Measurements from ENCODE around the gene LRRC45. TPM values are rescaled to one million over a fixed set of nuclear protein-coding genes. Genes with fewer than 3 reads are reported as not detected.

LRRC45 gene
- total RNA-seq, 1 experiment from 2014 or later = 34.3 TPM

DNA sequence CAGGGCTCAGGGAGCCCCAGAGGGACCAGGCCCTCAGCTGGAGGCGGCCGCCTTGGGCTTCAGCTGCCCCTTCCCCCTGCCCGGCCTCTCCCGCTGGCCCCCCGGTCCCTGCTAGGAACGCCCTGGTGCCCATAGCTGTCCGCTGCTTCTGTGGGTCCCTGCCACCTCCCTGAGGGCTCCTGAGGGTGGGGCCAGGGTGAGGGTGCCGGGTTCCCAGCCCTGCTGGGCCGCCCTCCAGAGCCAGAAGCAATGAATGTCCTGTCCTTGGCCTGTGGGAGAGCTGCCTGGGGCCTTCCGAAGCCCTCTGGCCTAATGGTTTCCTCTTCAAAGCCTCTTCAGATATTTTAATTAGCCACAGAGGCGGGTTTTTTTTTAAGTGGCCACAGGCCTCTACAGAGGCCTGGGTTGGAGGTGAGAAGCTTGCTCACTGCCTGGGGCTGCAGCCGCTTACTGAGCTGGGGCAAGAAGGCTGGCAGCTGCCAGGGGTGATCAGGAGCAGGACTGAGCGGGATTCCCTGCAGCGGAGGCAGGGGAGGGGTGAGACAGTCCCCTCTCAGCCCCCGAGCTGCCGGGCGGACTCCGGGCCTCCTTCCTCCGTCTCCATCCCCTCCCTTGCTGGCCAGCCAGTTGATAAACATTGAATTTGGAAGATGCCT lies 10.3 kb upstream of the LRRC45 start:
- Histone ChIP-seq H3K4me1 (ENCODE audit: insufficient read depth, low read length, poor library complexity, severe bottlenecking) (peaks cover 13% of the 10 kb centered on the region), H3K27me3 (replicated peaks; ENCODE audit: insufficient read depth, low read depth, low read length, poor library complexity) (no peaks in the 10 kb centered on the region), H3K36me3 (ENCODE audit: insufficient read depth, low read length, poor library complexity, severe bottlenecking) (no peaks in the 10 kb centered on the region), H3K27ac (ENCODE audit: low read depth, low read length, poor library complexity, severe bottlenecking) (no peak overlapping the region), H3K4me3 (ENCODE audit: low read depth, low read length, poor library complexity, severe bottlenecking) (no peak overlapping the region), H3K9me3 (ENCODE audit: low read depth, low read length, poor library complexity, severe bottlenecking) (no peaks in the 10 kb centered on the region)
- CTCF ChIA-PET = interaction anchor here (0.6 to 0.7 kb wide), 2 partner anchors 13 to 191 kb away, joined by 3 read pairs; no protein-coding TSS in a partner anchor
- BruUV-seq (replicated peaks) = no TSS peak
- POLR2A ChIA-PET (ENCODE audit: low non-redundant PET) = no interaction called here
- TF ChIP-seq EZH2 (IDR thresholded peaks at IDR 0.05; ENCODE audit: borderline replicate concordance, low read depth, low read length, poor library complexity, severe bottlenecking) = no peak
- no peak for TF ChIP-seq CTCF (conservative IDR thresholded peaks at IDR 0.05; ENCODE audit: low read depth, low read length)
- intact Hi-C loops (cut with micrococcal nuclease; ENCODE audit: unreplicated experiment) = no loop called here
- DNase-seq (ENCODE audit: low spot score) = no peak

DNA sequence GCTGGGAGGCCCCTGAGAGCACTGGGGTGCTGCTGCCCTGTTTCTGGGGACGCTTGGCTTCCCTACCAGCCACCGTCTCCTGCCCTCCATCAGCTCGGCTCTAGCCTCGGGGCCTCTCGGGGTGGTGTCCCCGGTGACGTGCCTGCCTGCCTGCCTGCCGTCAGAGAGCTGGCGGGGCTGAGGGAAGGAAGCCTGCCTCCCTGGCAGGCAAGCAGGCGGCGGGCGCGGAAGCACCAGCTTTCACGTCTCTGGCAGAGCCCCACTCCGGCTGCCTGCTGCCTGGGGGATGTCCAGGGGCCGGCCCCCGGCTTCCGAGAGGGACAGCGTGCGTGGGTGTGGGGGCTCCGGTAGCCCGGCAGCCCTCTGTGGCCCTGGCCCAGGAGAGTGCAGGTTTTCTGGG lies 9.8 kb upstream of the LRRC45 start:
- peaks cover 13% of the 10 kb centered on the region for H3K4me1 ChIP-seq (ENCODE audit: insufficient read depth, low read length, poor library complexity, severe bottlenecking)
- no peak for DNase-seq (ENCODE audit: low spot score)
- CTCF ChIA-PET = interaction anchor here (0.6 to 0.7 kb wide), 2 partner anchors 13 to 190 kb away, joined by 3 read pairs; no protein-coding TSS in a partner anchor
- H3K9me3 ChIP-seq (ENCODE audit: low read depth, low read length, poor library complexity, severe bottlenecking) = no peaks in the 10 kb centered on the region
- intact Hi-C loops (cut with micrococcal nuclease; ENCODE audit: unreplicated experiment) = no loop called here
- TF ChIP-seq CTCF (conservative IDR thresholded peaks at IDR 0.05; ENCODE audit: low read depth, low read length) (no peak), EZH2 (IDR thresholded peaks at IDR 0.05; ENCODE audit: borderline replicate concordance, low read depth, low read length, poor library complexity, severe bottlenecking) (no peak)
- no peaks in the 10 kb centered on the region for H3K36me3 ChIP-seq (ENCODE audit: insufficient read depth, low read length, poor library complexity, severe bottlenecking)
- H3K27ac ChIP-seq (ENCODE audit: low read depth, low read length, poor library complexity, severe bottlenecking) = no peak overlapping the region
- H3K27me3 ChIP-seq (replicated peaks; ENCODE audit: insufficient read depth, low read depth, low read length, poor library complexity) = no peaks in the 10 kb centered on the region
- BruUV-seq (replicated peaks) = no TSS peak
- H3K4me3 ChIP-seq (ENCODE audit: low read depth, low read length, poor library complexity, severe bottlenecking) = no peak overlapping the region
- POLR2A ChIA-PET (ENCODE audit: low non-redundant PET) = interaction anchor here (0.6 kb wide), 1 partner anchor 38 kb away, joined by 4 read pairs; no protein-coding TSS in a partner anchor

DNA sequence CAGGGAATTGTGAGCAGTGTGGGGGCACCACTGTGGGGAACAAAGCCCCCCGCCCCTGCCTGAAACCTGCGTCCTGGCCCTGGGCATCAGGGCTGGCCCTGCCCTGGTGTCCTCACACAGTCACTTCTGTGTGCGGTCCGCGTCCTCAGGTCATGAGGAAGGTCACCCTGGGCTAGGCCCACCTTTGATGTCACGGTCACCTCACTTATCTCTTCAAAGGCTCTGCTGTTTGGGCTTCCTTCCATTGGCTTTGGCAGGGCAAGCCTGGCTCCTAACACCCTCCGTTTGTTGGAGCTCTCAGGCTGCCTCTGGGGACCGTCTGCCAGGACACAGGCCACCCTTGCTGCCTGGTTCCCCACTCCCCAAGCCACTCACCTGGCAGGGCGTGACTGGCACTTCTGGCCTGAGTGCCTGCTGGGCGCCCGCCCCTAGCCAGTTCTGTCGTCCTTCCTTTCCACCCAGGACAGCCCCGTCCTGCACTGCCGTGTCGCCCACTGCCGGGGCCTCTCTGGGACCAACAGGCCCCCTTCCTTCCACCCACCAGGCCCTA lies 9.3 kb upstream of the LRRC45 start:
- peaks cover 5% of the 10 kb centered on the region for H3K36me3 ChIP-seq (ENCODE audit: insufficient read depth, low read length, poor library complexity, severe bottlenecking)
- peaks cover 13% of the 10 kb centered on the region for H3K4me1 ChIP-seq (ENCODE audit: insufficient read depth, low read length, poor library complexity, severe bottlenecking)
- ChIA-PET POLR2A (ENCODE audit: low non-redundant PET) (interaction anchor here (0.6 kb wide), 1 partner anchor 37 kb away, joined by 4 read pairs; no protein-coding TSS in a partner anchor), CTCF (no interaction called here)
- no peak overlapping the region for H3K27ac ChIP-seq (ENCODE audit: low read depth, low read length, poor library complexity, severe bottlenecking)
- TF ChIP-seq CTCF (conservative IDR thresholded peaks at IDR 0.05; ENCODE audit: low read depth, low read length) (no peak), EZH2 (IDR thresholded peaks at IDR 0.05; ENCODE audit: borderline replicate concordance, low read depth, low read length, poor library complexity, severe bottlenecking) (no peak)
- no peaks in the 10 kb centered on the region for H3K27me3 ChIP-seq (replicated peaks; ENCODE audit: insufficient read depth, low read depth, low read length, poor library complexity)
- no TSS peak for BruUV-seq (replicated peaks)
- H3K4me3 ChIP-seq (ENCODE audit: low read depth, low read length, poor library complexity, severe bottlenecking) = no peak overlapping the region
- no peaks in the 10 kb centered on the region for H3K9me3 ChIP-seq (ENCODE audit: low read depth, low read length, poor library complexity, severe bottlenecking)
- no peak for DNase-seq (ENCODE audit: low spot score)
- intact Hi-C loops (cut with micrococcal nuclease; ENCODE audit: unreplicated experiment) = no loop called here
